HL-60 (cell line): Measurements from ENCODE around the gene ANO9.

Source experiments
- CTCF ChIP-seq: IDR thresholded peaks from one replicate; pipeline ENCODE4 v1.5.1; 2011; ENCODE audit warnings: low read length, control low read depth, inconsistent platforms; ENCODE audit not compliant: insufficient read depth
- GABPA ChIP-seq: IDR thresholded peaks from 2 replicates; pipeline ENCODE4 v1.6.1; 2012; ENCODE audit warnings: low read depth
- POLR2AphosphoS5 ChIP-seq: IDR thresholded peaks from 2 replicates; pipeline ENCODE4 v1.6.1; 2012; ENCODE audit warnings: low read depth
- REST ChIP-seq: IDR thresholded peaks from 2 replicates; pipeline ENCODE4 v1.6.1; 2012; ENCODE audit warnings: low read depth; ENCODE audit not compliant: insufficient replicate concordance
- SPI1 ChIP-seq: IDR thresholded peaks from 2 replicates; pipeline ENCODE4 v1.6.1; 2012; ENCODE audit warnings: low read depth, mild to moderate bottlenecking, borderline replicate concordance

- TF ChIP-seq POLR2AphosphoS5, result no peak
- no peak for TF ChIP-seq CTCF
- TF ChIP-seq GABPA, result no peak
- TF ChIP-seq REST, result no peak
- TF ChIP-seq SPI1, result no peak
These were observed 31.6 kb upstream of the ANO9 start for GRCh38 chr11:473415-473814.
